Measurements from ENCODE around the gene NRSN2.
A peak's percentile ranks its signal among the peaks of the same experiment; 100 is the strongest.
"Not testable (repeated sequence)": the region's sequence is repeated elsewhere in the genome, so short reads cannot be mapped to it uniquely, and the experiment has no call there.

Gene NRSN2

GRCh38 chr20:325889-326644 lies 20.8 kb upstream of the NRSN2 start:
- DNase-seq: peak; percentile 40

DNA sequence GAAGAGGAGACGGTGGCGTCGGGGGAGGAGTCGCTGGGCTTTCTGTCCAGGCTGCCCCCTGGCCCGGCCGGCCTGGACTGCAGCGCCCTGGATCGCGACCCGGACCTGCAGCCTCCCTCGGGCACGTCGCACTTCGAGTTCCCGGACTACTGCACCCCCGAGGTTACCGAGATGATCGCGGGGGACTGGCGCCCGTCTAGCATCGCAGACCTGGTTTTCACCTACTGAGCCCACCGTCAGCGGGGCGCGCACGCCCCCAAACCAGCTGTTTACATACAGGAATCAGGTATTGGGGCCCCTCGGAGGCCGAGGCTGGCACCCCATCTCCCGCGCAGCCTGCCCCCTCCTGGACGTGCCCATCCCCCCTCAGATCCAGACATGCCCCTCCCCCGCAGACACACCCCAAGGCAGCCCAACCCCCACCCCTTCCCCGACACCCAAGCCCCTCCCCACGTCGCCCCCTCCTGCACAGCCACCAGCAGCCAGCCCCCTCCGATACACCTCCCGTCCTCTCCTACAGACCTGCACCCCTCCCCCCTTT lies 20.2 kb upstream of the NRSN2 start:
- no peak for DNase-seq

GRCh38 chr20:327186-328026 lies 19.5 kb upstream of the NRSN2 start:
- DNase-seq: no peak

GRCh38 chr20:328027-328974 lies 18.6 kb upstream of the NRSN2 start:
- DNase-seq: no peak

DNA sequence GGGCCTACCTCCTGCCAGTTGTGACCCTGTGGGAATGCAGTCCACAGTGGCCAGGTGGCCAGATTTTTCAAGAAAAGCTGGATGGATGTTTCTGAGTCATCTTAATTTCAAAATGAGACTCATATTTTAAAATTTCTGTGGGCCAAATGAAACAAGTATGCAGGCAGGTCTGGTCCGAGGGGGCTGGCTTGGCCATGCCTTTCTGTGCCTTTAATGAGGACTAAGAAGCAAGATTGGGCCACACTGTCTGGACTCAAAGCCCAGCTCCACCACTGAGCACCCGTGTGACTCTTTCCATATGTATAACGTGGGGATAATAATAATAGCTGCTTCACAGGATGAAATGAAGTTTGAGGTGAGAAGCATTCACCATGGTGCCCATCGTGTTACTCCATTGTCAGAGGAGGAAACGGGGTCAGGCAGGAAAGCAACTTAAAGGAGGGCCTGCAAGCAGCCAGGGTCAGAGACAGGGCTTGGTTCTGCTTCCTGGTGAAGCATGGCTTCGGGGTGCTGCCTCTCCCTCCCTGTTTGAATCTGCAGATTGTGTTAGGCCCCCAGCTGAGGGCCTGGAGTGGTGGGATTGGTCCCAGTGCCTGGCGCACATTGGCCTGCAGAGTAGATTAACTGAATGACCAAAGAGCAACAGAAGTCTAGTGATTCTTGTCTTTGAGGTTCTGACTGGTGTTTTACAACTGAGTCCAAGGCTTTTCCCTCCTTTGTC lies 17.8 kb upstream of the NRSN2 start:
- no peak for DNase-seq

DNA sequence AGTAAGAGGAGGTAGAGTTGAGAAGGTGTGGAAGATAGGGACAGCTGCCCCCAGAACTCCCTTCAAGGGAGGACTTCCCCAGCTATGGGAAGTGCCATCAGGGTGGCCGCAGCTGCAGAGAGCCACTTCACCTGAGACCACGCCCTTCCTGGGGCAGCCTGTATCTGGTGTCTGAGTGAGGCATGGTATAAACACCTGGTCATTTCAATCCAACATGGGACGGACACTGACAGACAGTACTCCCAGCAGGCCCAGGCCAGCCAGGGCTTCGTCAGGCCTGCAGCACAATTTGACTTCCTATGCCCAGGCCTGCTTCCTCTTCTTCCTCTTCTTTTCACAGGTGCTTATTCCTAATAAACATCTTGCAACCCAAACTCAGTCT lies 17.1 kb upstream of the NRSN2 start:
- no peak for DNase-seq

DNA sequence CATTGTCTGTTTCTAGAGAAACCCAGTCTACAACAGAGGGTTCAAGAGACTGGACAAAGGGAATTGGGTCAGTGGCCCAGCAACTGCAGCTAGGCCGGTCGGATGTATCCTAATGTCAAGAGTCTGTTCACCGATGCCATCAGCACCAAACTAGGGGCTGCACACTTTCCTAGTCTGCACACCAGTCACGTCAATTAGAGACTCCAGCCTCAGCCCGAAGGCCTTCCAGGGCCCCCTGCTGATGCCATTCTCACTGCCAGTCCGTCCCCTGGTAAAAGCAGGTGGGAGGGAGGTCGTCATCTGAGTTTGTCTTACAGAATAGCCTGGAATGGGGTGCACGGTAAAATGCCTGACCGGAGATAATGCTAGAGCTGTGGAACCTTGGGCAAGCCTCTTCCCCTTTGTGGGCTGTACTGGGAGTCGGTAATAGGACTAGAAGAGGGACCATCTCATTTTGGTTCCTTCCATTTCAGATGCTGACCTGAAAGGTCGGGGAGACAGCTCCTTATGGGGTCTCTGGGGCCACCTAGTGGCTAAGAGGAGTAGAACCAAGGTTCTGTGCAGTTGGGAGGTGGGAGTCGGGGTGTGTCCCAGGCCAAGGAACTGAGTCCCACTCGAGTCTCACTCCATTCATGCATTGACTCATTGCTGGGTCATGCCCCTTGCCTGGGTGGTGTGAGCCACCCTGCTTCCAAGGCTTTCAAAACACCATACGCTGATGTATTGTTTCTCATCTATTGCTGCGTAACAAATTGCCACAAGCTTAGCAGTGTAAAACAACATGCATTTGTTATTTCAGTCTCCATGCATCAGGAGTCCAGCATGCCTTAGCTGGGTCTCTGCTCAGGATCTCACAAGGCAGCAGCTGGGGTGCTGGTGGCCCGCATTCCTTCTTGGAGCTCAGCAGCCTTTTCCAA lies 16.4 kb upstream of the NRSN2 start:
- peak; percentile 89 for DNase-seq

- no peak for DNase-seq
These were observed 12.3 kb upstream of the NRSN2 start for GRCh38 chr20:334578-334977.

GRCh38 chr20:336040-336439 lies 10.9 kb upstream of the NRSN2 start:
- DNase-seq: not testable (repeated sequence)

DNA sequence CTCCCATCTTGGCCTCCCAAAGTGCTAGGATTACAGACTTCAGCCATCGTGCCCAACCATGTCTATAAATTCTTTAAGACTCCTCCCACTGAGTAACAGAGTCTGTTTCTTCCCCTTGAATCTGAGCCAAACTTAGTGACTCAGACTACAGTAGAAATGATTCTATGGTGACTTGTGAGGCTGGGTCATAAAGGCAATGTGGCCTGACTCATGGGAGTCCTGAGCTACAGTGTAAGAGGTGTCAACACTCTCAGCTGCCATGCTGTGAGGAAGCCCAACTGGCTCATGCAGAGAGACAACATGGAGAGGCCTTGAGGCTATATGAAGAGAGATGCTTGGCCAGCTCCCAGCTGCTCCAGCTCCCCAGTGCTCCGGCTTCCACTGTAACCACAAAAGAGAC lies 5.2 kb upstream of the NRSN2 start:
- DNase-seq: peak; percentile 80

DNA sequence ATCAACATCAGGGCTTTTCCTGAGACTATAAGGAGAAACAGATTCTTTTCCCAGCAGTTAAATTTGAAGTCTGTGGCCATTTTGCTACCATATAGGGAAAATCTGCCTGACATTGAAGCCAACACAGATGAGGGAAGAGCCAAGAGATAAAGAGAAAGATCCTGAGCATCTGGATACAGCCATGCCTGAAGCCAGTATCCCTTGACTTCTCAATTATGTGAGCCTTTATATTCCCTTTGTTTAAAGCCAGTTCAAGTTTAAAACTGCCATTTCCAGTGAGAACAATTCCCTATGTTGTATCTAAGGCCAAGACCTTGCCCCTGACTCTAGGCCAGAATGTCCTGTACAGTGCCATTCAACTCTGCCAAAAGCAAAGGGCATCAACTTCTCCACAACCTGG lies 3.8 kb upstream of the NRSN2 start:
- DNase-seq: no peak

GRCh38 chr20:346033-346639 lies 775 bp upstream of the NRSN2 start:
- no peak for DNase-seq

DNA sequence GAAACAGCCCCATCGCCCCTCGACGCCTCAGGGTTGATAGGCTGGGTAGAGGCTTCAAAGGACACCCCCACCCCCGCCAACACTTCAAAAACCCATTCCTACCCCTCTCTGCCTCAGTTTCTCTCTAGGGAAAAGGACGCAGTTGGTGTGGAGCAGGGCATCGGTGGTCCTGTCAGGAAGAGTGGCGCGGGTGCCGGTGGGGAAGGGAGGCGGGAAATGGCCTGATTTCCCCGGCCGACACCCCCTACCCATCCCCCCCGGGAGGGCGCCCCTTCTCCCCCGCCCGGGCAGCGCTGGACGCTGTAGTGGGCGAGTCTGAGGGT lies 367 bp downstream of the NRSN2 start:
- DNase-seq: no peak

DNA sequence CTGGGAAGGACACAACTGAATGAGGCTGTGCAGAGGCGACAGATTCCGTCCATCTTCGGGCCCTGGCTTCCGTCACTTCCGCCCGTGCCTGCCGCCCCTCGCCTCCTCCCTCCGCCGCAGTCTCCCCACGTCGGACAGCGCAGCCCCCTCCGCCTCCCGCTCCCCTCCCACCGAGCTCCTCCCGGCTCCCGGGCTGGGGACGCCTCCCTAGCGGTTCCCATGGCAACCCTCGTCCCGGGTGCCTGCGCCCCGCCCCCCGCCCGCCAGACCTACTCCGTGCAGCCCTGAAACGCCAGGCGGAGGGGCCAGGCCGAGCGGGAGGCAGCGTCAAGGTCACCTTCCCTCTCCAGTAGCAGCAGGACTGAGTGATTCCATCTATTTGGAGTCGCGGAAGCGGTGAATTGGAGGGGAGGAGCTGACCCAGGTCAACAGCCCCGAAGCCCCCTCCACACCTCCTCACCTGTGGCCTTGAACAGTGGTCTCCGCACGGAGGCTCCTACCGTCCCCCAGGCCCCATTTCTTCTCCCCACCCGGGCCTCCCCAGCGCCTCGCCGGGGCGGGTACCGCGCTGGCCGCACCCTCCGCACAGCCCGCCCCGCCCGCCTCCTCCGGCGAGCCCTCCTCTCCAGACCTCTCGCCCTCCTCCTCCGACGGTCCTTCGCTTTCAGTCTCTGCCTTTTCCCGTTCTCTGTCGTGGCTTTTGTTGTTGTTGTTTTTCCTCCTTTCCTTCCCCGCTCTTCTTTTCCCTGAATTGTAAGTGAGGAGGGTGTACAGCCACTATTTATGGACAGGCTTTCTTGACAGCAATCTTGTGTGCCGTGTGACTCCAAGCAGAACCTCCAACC lies 951 bp downstream of the NRSN2 start:
- DNase-seq: peak; percentile 72

- no peak for DNase-seq
These were observed 2.3 kb downstream of the NRSN2 start for GRCh38 chr20:348972-349841.

- DNase-seq: no peak
These were observed 6.3 kb downstream of the NRSN2 start for GRCh38 chr20:353166-353565.

DNA sequence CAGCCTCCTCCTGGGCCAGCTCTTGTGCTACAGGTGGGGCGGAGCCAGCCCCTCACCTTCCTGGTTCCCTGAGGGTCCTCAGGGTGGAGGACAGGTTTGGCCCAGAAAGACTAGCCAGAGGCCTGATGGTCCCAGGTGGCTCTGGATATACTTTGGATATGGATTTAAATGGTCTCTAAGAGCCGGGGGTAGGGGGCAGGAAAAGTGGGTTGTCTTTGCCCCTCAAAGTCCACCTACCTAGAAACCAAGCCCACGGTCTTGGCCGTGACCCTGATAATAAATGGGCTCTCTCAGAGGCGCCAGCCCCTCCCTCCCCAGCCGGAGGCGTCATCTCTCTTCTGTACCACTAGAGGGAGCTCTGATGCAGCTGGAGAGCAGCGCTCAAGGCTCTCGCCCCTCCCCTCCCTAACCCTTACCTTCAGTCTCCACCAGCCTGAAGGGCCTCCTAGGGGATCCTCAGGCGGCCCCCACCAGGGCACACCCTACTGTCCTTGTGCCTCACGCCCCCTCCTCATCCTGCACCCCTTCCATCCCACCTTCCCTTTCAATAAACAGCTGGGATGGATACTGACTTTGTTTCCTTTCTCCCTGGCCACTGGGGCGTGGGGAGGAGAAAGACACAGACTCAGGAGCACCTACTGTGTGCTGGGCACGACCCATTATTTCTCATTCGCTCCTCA lies 7.5 kb downstream of the NRSN2 start:
- DNase-seq: peak; percentile 89

DNA sequence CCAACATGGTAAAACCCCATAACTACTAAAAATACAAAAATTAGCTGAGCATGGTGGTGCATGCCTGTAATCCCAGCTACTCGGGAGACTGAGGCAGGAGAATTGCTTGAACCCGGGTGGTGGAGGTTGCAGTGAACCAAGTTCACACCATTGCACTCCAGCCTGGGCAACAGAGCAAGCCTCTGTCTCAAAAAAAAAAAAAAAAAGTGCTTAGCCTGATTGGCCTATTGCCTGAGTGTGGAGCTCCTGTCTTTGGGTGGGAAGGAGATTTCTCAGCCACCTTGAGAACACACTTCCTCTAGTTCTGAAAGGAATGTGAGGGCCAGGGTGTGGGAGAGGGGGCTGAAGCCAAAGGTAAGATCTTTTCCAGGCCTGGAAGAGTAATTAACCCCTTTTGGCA lies 9.2 kb downstream of the NRSN2 start:
- not testable (repeated sequence) for DNase-seq

Data from suppressor macrophage treated with lipopolysaccharide for 4 hours (primary cell).